HepG2 (cell line): ENCODE data around the gene CLDN24. TPM values are rescaled to one million over a fixed set of nuclear protein-coding genes. Genes with fewer than 3 reads are reported as not detected.

Experiments
- ARNTL ChIP-seq: sonication (generic); formaldehyde crosslinking; IDR thresholded peaks from 2 replicates; pipeline ENCODE4 v1.4.0; 2020; ENCODE audit warnings: mild to moderate bottlenecking, missing genetic modification reagents
- ATF7-NPFF ChIP-seq: sonication (generic); formaldehyde crosslinking; IDR thresholded peaks from 2 replicates; pipeline ENCODE4 v1.8.1; 2023; ENCODE audit warnings: mild to moderate bottlenecking, low read depth, missing genetic modification reagents, moderate library complexity
- GFI1 ChIP-seq: sonication (generic); formaldehyde crosslinking; IDR thresholded peaks from 2 replicates; pipeline ENCODE4 v1.5.0; 2020; ENCODE audit warnings: missing genetic modification reagents, mild to moderate bottlenecking, borderline replicate concordance
- HHEX ChIP-seq: IDR thresholded peaks from 2 replicates; pipeline ENCODE4 v1.6.1; 2016; ENCODE audit warnings: control low read depth
- MATR3 ChIP-seq: sonication (generic); formaldehyde crosslinking; IDR thresholded peaks from 2 replicates; pipeline ENCODE4 v1.4.0; 2020; ENCODE audit warnings: missing genetic modification reagents
- RAD51 ChIP-seq: fragments of 450-650 bp; IDR thresholded peaks from 2 replicates; pipeline ENCODE4 v1.6.1; 2016; ENCODE audit warnings: borderline replicate concordance
- SMAD9 ChIP-seq: sonication (generic); formaldehyde crosslinking; IDR thresholded peaks from 2 replicates; pipeline ENCODE4 v1.5.1; 2020; ENCODE audit warnings: mild to moderate bottlenecking, missing genetic modification reagents
- THYN1 ChIP-seq: sonication (generic); formaldehyde crosslinking; IDR thresholded peaks from 2 replicates; pipeline ENCODE4 v1.8.1; 2023; ENCODE audit warnings: low read depth, mild to moderate bottlenecking, moderate library complexity, missing genetic modification reagents, borderline replicate concordance
- ZNF446 ChIP-seq: sonication (generic); formaldehyde crosslinking; IDR thresholded peaks from 2 replicates; pipeline ENCODE4 v1.5.0; 2020; ENCODE audit warnings: mild to moderate bottlenecking, missing genetic modification reagents
- ZNF570 ChIP-seq: sonication (generic); formaldehyde crosslinking; IDR thresholded peaks from 2 replicates; pipeline ENCODE4 v1.4.0; 2020; ENCODE audit warnings: mild to moderate bottlenecking, missing genetic modification reagents, borderline replicate concordance
- ZNF616 ChIP-seq: sonication (generic); formaldehyde crosslinking; IDR thresholded peaks from 2 replicates; pipeline ENCODE4 v1.5.0; 2020; ENCODE audit warnings: low read depth, mild to moderate bottlenecking, missing genetic modification reagents
- ZNF629 ChIP-seq: sonication (generic); formaldehyde crosslinking; conservative IDR thresholded peaks from 2 replicates; pipeline ENCODE4 v1.5.0; 2020; ENCODE audit warnings: missing genetic modification reagents
- ZNF720 ChIP-seq: sonication (generic); formaldehyde crosslinking; IDR thresholded peaks from 2 replicates; pipeline ENCODE4 v1.4.0; 2020; ENCODE audit warnings: missing genetic modification reagents
- ZSCAN30 ChIP-seq: sonication (generic); formaldehyde crosslinking; IDR thresholded peaks from 2 replicates; pipeline ENCODE4 v1.5.0; 2020; ENCODE audit warnings: mild to moderate bottlenecking, missing genetic modification reagents
- polyA plus RNA-seq, 8 experiments: library from polyadenylated mRNA; depleted of rRNA in 3 of 8; stranded (reverse) in 7 of 8; unstranded in 1 of 8; fragments of >200 nt; fragmentation: Illumina TruSeq in 4 of 8; extraction: Trizol in 4 of 8; gene quantifications; 2 replicates each; pipeline versions ENCODE4 v1.2.1 to v1.2.3, GENCODE V29; 2011 to 2016; ENCODE audit warnings: low read depth in 4 of 8, missing spikeins in 1 of 8, mixed read lengths in 1 of 8; ENCODE audit not compliant: insufficient read depth in 1 of 8
- total RNA-seq, 5 experiments: library from RNA; depleted of rRNA; stranded (reverse); fragments of >200 nt; fragmentation: Illumina TruSeq; extraction: Trizol; gene quantifications; 2 replicates each; pipeline ENCODE4 v1.2.3, GENCODE V29; 2016; ENCODE audit warnings: low read depth in 1 of 5
- TF ChIP-seq, protein P1 (sequence below): sonication (generic); formaldehyde crosslinking; IDR thresholded peaks from 2 replicates; pipeline ENCODE4 v1.4.0; 2020; ENCODE audit warnings: missing genetic modification reagents, mild to moderate bottlenecking, borderline replicate concordance
- TF ChIP-seq, protein P2 (sequence below): sonication (generic); formaldehyde crosslinking; IDR thresholded peaks from 2 replicates; pipeline ENCODE4 v1.8.0; 2022; ENCODE audit warnings: mild to moderate bottlenecking, missing genetic modification reagents
- TF ChIP-seq, protein P3 (sequence below): IDR thresholded peaks from 2 replicates; pipeline ENCODE4 v1.6.1; 2016
- TF ChIP-seq, protein P4 (sequence below): sonication (generic); formaldehyde crosslinking; IDR thresholded peaks from 2 replicates; pipeline ENCODE4 v1.4.0; 2020; ENCODE audit warnings: mild to moderate bottlenecking, low read depth, missing genetic modification reagents

The CLDN24 gene
- total and polyA plus RNA-seq, 2 of the 13 experiments (the other 11 are each of a cell fraction or from before 2014, with no cell fraction given), result not detected

DNA sequence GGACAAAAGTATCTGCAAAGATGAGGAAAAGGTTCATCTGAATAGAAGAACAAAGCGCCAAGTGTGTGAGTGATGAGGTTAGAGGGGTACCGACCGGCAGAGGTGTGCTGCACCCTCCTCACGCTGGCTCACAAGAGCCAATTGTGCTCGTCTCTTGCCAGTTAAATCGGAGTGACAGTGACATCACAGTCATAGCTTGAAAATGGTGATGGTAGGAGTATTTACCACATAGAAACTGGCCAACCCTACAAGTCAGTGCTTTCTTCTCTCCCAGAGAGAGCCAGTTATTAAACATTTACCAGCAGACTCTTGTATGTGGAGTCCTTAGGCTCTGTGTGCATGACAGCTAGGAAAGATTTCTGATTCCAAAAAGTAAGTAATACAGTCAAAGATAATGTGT lies 34.5 kb downstream of the CLDN24 start (continued):
- no peak for TF ChIP-seq ZSCAN30 (CRISPR knock-in tag)
- TF ChIP-seq ZNF720, result no peak
- TF ChIP-seq ATF7-NPFF (CRISPR knock-in tag), result no peak
- TF ChIP-seq SMAD9 (CRISPR knock-in tag), result no peak
- TF ChIP-seq, protein P1, sequence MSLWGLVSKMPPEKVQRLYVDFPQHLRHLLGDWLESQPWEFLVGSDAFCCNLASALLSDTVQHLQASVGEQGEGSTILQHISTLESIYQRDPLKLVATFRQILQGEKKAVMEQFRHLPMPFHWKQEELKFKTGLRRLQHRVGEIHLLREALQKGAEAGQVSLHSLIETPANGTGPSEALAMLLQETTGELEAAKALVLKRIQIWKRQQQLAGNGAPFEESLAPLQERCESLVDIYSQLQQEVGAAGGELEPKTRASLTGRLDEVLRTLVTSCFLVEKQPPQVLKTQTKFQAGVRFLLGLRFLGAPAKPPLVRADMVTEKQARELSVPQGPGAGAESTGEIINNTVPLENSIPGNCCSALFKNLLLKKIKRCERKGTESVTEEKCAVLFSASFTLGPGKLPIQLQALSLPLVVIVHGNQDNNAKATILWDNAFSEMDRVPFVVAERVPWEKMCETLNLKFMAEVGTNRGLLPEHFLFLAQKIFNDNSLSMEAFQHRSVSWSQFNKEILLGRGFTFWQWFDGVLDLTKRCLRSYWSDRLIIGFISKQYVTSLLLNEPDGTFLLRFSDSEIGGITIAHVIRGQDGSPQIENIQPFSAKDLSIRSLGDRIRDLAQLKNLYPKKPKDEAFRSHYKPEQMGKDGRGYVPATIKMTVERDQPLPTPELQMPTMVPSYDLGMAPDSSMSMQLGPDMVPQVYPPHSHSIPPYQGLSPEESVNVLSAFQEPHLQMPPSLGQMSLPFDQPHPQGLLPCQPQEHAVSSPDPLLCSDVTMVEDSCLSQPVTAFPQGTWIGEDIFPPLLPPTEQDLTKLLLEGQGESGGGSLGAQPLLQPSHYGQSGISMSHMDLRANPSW (CRISPR knock-in tag), result no peak
- TF ChIP-seq RAD51, result no peak
- no peak for TF ChIP-seq HHEX (CRISPR knock-in tag)
- no peak for TF ChIP-seq GFI1 (CRISPR knock-in tag)
- TF ChIP-seq ARNTL (CRISPR knock-in tag), result no peak
- no peak for TF ChIP-seq ZNF616 (CRISPR knock-in tag)
- TF ChIP-seq, protein P2, sequence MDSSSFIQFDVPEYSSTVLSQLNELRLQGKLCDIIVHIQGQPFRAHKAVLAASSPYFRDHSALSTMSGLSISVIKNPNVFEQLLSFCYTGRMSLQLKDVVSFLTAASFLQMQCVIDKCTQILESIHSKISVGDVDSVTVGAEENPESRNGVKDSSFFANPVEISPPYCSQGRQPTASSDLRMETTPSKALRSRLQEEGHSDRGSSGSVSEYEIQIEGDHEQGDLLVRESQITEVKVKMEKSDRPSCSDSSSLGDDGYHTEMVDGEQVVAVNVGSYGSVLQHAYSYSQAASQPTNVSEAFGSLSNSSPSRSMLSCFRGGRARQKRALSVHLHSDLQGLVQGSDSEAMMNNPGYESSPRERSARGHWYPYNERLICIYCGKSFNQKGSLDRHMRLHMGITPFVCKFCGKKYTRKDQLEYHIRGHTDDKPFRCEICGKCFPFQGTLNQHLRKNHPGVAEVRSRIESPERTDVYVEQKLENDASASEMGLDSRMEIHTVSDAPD (CRISPR knock-in tag), result no peak
- no peak for TF ChIP-seq MATR3 (CRISPR knock-in tag)
- TF ChIP-seq, protein P3, sequence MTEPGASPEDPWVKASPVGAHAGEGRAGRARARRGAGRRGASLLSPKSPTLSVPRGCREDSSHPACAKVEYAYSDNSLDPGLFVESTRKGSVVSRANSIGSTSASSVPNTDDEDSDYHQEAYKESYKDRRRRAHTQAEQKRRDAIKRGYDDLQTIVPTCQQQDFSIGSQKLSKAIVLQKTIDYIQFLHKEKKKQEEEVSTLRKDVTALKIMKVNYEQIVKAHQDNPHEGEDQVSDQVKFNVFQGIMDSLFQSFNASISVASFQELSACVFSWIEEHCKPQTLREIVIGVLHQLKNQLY (CRISPR knock-in tag), result no peak
- TF ChIP-seq ZNF446 (CRISPR knock-in tag), result no peak
- TF ChIP-seq ZNF629 (CRISPR knock-in tag), result no peak
- TF ChIP-seq, protein P4, sequence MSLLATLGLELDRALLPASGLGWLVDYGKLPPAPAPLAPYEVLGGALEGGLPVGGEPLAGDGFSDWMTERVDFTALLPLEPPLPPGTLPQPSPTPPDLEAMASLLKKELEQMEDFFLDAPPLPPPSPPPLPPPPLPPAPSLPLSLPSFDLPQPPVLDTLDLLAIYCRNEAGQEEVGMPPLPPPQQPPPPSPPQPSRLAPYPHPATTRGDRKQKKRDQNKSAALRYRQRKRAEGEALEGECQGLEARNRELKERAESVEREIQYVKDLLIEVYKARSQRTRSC (CRISPR knock-in tag), result no peak
- no peak for TF ChIP-seq THYN1 (CRISPR knock-in tag)
- TF ChIP-seq ZNF570 (CRISPR knock-in tag), result no peak
